ENCODE data around the gene LLPH.

LLPH gene

DNA sequence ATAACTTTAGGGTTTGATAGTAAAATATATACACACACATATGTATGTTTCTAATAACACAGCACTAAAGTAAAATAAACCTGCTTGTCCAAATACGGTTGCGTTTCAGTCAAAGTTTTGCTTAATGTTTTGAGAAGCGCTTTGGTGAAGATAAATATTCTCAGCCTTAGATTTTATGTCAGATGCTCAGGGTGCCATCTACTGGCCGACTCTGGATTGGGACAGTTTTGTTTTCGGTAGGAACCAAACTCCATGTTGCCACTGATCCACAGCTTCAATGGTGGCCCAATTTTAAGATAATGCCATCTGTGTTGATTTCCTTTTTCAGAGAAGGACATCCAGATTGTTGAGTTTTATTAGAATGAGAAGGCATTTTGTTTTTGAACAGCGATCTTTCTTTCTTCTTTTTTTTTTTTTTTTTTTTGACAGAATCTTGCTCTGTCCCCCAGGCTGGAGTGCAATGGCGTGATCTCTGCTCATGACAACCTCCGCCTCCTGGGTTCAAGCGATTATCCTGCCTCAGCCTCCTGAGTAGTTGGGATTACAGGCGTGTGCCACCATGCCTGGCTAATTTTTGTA, 43.1 kb downstream of the LLPH start:
- FAIRE-seq, result peak; percentile 90

DNA sequence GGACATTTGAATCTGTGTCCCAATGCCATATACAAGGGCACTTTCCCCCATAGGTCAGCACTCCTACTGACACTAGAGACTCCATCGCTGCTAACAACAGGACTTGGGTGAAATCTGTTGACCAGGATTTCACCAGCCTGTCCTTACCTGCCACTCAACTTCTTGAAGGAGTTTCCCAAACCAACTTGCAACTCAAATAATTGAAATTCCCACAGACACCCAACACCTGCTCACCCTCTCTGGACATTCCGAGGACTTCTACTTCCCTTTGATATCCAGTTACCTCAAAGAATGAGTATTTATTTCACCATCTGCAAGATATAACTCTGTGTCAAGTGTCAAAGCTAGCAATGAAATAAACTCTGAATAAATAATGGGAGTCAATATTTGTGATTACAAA, 44.6 kb downstream of the LLPH start:
- FAIRE-seq, result no peak

DNA sequence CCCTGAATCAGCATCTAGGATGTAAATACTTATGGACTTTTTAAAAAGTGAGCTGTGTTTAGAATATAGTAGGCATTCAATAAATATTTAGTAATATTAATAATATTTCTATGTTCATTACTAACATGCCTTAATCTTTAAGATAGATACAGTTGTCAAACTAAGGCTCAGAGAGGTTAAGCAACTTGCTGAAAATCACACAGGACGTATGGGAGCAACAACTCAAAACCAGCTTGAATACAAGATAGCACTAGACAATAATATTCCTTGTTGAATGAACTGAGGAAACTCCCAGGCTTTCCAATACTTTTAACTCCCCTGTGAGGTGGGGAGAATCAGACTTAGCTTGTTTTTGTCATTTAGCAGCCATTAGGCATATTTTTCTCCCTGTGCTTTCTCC, 45.3 kb downstream of the LLPH start:
- FAIRE-seq, result no peak

DNA sequence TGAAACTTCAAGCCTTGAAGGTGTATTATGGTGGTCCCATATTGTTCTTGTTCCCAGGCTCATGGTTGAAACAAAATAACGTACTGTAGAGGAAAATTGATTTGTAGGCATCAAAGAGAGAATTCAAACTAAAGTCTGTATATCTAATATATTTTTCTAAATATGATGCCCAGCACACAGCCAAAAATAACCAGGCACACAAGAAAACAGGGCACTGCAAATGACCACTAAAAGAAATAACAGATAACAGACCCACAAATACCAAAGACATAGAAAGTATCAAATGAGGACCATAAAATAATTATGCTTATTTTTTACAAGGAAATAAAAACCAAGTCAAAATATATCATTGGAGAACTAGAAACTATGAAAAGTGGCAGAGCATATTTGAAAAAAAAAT, 46.8 kb downstream of the LLPH start:
- FAIRE-seq, result no peak

DNA sequence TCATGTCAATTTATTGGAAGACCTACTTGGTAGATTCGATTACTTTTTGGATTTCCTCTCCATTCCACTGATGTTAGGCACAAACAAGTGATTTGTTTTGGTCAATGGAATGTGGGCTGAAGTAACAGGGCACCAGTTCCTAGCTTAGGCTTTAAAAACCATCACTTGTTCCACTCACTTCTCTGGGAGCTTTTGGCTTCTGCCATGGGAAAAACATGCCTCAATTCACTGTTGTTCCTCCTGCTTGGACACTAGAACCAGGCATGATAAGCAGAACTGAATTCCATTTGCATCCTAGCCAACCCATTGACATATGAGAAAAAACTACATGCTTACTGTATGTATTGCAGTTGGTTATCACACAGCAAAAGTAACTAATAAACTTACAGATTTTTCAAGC, 47.8 kb downstream of the LLPH start:
- no peak for FAIRE-seq

DNA sequence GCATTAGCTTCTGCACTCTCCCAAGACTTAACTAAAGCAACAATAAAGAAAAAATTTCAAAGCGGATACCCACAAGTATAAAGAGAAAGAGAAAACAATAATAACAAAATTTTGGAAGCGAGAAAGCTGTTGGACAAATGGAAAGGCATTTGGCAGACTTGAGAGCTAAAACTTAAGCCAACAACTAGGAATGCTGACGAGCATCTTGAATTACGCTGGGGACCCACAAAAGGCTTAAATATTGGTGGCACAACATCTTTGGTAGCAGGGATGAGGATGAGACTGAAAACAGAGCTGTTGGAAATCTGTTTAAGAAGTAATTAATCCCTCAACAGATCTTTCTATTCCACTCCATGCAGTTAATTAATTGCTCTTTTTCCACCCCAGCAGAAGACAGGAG, 49.8 kb downstream of the LLPH start:
- FAIRE-seq, result no peak

DNA sequence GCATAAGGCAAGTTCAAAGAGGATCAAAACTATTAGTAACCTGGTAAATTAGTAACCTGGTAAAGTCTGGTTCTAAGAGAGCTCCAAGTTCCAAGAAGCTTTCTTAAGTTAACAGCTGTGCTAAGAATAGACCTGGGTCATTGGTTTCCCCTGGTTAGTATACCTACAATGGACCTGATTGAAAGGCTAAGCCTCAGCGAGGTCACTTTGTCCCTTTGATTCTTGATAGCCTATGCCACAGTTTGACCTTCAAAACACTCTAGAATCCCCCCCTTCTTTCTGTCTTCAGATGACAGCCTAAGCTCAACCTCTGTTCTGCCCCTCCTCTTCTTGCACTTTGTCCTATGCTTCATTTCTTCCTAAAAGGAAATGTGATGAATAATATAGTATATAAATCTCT, 53.0 kb downstream of the LLPH start:
- no peak for FAIRE-seq

DNA sequence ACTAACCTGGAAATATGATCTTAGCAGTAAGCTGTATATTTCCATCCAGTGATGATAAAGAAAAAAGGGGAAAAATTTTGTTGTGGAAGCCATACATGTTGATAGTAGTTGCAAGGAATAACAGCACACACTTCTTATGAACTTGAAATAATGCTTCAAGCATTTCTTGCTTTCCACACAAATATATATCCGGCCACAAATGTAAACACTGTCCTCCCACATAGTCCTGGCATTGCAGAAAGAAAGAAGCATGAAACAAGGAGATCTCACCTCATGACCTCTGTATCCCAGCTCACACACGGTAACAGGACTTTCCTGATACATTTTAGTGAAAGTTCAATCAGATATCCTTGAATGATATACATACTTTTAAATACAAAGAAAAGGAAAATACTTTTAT, 56.0 kb downstream of the LLPH start:
- no peak for FAIRE-seq

DNA sequence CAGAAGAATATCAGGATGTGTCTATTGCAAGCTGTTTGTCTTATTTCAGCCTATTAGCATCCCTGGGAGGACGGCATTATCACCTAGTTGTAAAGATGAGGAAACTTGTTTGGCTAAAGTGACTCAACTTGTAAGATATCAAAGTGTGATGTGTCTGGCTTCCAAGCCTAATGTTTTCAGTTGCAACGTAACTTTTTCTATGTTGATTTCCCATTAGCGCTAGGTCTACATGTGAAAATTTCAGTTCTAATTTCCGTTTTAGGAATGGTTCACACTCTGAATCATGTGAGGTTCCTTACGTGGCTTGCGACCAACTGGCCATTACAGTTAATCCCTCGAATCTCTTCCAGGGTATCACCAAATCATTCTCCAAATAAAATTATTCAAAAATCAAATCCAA, 58.0 kb downstream of the LLPH start:
- FAIRE-seq, result no peak

DNA sequence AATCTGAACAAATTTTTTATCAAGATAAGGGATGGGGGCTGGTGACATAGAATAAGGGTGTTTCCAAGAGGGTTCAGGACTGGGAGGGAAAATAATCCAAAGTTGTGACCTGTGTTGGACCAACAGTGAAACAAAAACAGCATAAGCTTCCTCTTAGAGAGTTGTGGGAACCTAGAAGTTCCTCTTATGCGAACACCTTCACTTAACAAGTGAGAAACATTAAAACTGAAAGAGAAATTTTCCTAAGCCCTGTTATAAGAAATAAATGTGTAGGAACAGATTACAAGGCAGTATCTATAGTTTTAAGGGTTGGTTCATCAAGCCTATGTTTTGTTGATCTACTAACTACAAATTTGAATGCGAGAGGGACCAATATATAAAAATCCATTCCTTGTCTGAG, 58.4 kb downstream of the LLPH start:
- no peak for FAIRE-seq

DNA sequence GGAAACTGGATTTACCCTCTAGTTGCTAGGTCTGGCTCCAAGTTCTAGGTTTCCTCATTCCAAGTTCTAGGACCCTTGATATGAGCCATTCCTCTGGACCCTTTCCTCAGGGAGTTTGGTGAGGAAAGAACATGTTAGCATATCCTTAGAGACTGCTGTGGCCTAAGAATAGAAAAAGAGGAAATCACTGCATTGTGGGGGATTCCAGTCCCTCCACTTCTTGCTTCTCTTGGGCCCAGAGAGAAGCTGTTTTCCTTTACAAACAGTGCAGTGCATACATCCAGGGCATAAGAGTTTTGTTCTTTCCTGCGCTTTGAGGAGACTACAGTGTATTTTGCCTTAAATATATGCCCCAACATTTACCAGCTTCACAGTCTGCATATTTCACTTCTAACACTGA, 59.0 kb downstream of the LLPH start:
- FAIRE-seq, result no peak

DNA sequence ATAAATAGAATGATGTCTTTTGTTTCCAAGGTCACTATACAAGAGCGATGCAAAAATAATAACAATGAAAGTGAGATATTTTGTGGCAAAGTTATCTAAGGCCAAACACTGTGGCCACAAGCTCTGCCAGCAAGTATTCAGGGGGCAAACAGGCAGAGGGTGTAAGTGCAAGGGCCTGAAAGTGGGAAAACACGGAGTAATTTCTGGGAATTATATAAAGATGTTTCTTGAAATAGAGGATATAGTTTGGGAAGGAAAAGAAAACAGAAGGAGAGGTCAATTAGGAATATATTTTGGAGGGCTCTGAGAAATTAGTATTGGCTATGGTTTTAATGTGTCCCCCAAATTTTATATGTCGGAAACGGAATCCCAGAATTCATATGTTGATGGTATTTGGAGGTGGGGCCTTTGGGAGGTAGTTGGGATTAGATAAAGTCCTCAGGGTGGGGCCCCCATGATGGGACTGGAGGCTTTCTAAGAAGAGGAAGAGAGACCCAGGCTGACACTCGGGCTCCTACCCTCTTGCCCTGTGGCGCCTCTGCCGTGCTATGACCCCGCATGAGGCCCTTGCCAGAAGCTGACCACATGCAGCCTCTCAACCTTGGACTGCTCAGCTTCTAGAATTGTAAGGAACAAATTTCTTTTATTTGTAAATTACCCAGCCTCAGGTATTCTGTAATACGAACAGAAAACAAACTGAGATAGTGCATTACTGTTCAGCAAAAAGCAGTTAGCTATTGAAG, 60.0 kb downstream of the LLPH start:
- FAIRE-seq, result no peak

DNA sequence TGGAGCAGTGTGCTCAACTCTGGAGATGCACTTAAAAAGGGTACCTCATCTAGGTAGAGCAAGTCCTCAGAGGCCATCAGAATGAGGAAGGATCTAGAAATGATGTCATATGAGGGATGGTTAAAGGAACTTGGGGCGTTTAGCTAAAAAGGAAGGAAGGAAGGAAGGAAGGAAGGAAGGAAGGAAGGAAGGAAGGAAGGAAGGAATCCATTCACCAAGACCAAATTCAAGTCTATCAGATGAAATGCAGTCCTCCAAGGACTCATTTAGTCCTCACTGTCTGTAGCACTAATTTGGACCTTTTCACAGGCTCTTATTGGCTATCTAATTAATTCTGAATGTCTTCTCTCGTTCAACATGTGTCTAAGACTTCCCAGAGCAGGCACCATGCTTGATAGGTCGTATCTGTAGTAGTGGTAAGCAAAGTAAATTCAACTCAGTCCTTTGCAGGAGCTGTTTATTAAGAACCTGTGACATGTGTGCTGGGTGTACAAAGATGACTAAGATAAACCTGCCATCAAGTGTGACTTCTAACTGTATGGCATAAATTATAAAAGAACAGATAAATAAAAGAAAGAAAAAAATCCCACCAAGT, 63.5 kb downstream of the LLPH start:
- FAIRE-seq, result no peak
